Mesothelial cell of epicardium (in vitro differentiated cells): ENCODE measurements around the gene CETN1. TPM values are rescaled to one million over a fixed set of nuclear protein-coding genes. Genes with fewer than 3 reads are reported as not detected.

ENCODE experiments used
- DNase-seq, 2 experiments: peaks; one replicate each; pipeline ENCODE4 v3.0.0; 2021; ENCODE audit warnings: low spot score in 2 of 2; ENCODE audit not compliant: unreplicated experiment in 2 of 2
- H3K27ac Mint-ChIP-seq: 2 replicates; pipeline ENCODE4 v1.8.0; 2021; ENCODE audit warnings: mixed read lengths
- H3K27me3 Mint-ChIP-seq: 2 replicates; pipeline ENCODE4 v1.8.0; 2021; ENCODE audit warnings: low read depth, mixed read lengths
- H3K36me3 Mint-ChIP-seq: 2 replicates; pipeline ENCODE4 v1.8.0; 2021; ENCODE audit warnings: mixed read lengths
- H3K4me1 Mint-ChIP-seq: 2 replicates; pipeline ENCODE4 v1.8.0; 2021; ENCODE audit warnings: mixed read lengths
- H3K4me3 Mint-ChIP-seq: 2 replicates; pipeline ENCODE4 v1.8.0; 2021; ENCODE audit warnings: mild to moderate bottlenecking, moderate library complexity, mixed read lengths
- H3K9me3 Mint-ChIP-seq: 2 replicates; pipeline ENCODE4 v1.8.0; 2021; ENCODE audit warnings: mixed read lengths
- CTCF ChIP-seq: fragments of 200-600 bp; sonication (generic); IDR thresholded peaks from one replicate; pipeline ENCODE4 v1.5.0; 2021; ENCODE audit warnings: antibody characterized with exemption; ENCODE audit not compliant: unreplicated experiment
- total RNA-seq: library from RNA; stranded (reverse); gene quantifications from 3 replicates; pipeline ENCODE4 v1.2.1, GENCODE V29; 2021

CETN1 gene
- total RNA-seq, 1 donor from 2014 or later = not detected

GRCh38 chr18:572091-572830, 7.9 kb upstream of the CETN1 start:
- Mint-ChIP-seq H3K27ac (peak overlapping the region; percentile 87), H3K4me3 (no peak overlapping the region), H3K36me3 (no peaks in the 10 kb centered on the region), H3K27me3 (no peaks in the 10 kb centered on the region), H3K4me1 (peaks cover 50% of the 10 kb centered on the region), H3K9me3 (no peaks in the 10 kb centered on the region)
- DNase-seq = no peak
- no peak for TF ChIP-seq CTCF

- peak overlapping the region; percentile 87 for H3K27ac Mint-ChIP-seq
- no peaks in the 10 kb centered on the region for H3K36me3 Mint-ChIP-seq
- H3K27me3 Mint-ChIP-seq = no peaks in the 10 kb centered on the region
- no peak for TF ChIP-seq CTCF
- H3K4me3 Mint-ChIP-seq = no peak overlapping the region
- H3K4me1 Mint-ChIP-seq = peaks cover 46% of the 10 kb centered on the region
- no peak for DNase-seq
- H3K9me3 Mint-ChIP-seq = no peaks in the 10 kb centered on the region
Measured at GRCh38 chr18:572831-573289, 7.3 kb upstream of the CETN1 start.

GRCh38 chr18:573385-573784, 6.8 kb upstream of the CETN1 start:
- H3K27me3 Mint-ChIP-seq = no peaks in the 10 kb centered on the region
- no peaks in the 10 kb centered on the region for H3K36me3 Mint-ChIP-seq
- H3K9me3 Mint-ChIP-seq = no peaks in the 10 kb centered on the region
- H3K4me1 Mint-ChIP-seq = peaks cover 44% of the 10 kb centered on the region
- H3K4me3 Mint-ChIP-seq = no peak overlapping the region
- no peak for TF ChIP-seq CTCF
- H3K27ac Mint-ChIP-seq = peak overlapping the region; percentile 18
- DNase-seq = no peak

GRCh38 chr18:574149-574860, 5.9 kb upstream of the CETN1 start:
- H3K9me3 Mint-ChIP-seq = no peaks in the 10 kb centered on the region
- TF ChIP-seq CTCF = no peak
- H3K27me3 Mint-ChIP-seq = no peaks in the 10 kb centered on the region
- peaks cover 40% of the 10 kb centered on the region for H3K4me1 Mint-ChIP-seq
- no peaks in the 10 kb centered on the region for H3K36me3 Mint-ChIP-seq
- no peak overlapping the region for H3K27ac Mint-ChIP-seq
- H3K4me3 Mint-ChIP-seq = no peak overlapping the region
- DNase-seq = no peak

- no peak for DNase-seq
- no peaks in the 10 kb centered on the region for H3K36me3 Mint-ChIP-seq
- no peak overlapping the region for H3K4me3 Mint-ChIP-seq
- peak overlapping the region; percentile 62 for H3K27ac Mint-ChIP-seq
- no peaks in the 10 kb centered on the region for H3K27me3 Mint-ChIP-seq
- H3K4me1 Mint-ChIP-seq = peaks cover 41% of the 10 kb centered on the region
- H3K9me3 Mint-ChIP-seq = no peaks in the 10 kb centered on the region
- TF ChIP-seq CTCF = no peak
Measured at GRCh38 chr18:574865-575645, 5.1 kb upstream of the CETN1 start.
